GM19025 (cell line): ENCODE data around the gene DNAJB4.
A peak's percentile ranks its signal among the peaks of the same experiment; 100 is the strongest.
"Not testable (repeated sequence)": the region's sequence is repeated elsewhere in the genome, so short reads cannot be mapped to it uniquely, and the experiment has no call there.

Experiments used
- ATAC-seq: cut with Tn5 transposase; IDR thresholded peaks from one replicate; pipeline ENCODE4 v1.9.1; 2021; ENCODE audit warnings: mild to moderate bottlenecking, low read depth, moderate library complexity; ENCODE audit not compliant: unreplicated experiment

Gene DNAJB4

DNA sequence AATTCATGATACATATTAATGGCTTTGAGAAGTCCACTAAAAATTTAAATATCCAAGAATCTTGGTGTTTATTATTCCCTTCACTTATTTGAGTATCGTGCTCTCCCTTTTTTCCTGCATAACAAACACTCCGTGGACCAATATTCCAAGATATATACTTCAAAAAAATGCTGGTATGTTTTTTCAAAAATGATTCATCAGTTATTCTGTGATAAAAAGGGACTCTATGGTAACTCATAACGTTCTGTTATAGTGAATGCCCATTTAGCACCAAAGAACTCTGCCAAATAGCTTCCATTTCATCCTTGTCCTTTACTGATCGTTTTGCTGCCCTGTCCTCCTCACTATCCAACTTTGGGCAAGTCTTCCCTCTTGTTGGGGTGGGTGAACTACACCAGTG, 53.9 kb downstream of the DNAJB4 start:
- ATAC-seq: no peak

DNA sequence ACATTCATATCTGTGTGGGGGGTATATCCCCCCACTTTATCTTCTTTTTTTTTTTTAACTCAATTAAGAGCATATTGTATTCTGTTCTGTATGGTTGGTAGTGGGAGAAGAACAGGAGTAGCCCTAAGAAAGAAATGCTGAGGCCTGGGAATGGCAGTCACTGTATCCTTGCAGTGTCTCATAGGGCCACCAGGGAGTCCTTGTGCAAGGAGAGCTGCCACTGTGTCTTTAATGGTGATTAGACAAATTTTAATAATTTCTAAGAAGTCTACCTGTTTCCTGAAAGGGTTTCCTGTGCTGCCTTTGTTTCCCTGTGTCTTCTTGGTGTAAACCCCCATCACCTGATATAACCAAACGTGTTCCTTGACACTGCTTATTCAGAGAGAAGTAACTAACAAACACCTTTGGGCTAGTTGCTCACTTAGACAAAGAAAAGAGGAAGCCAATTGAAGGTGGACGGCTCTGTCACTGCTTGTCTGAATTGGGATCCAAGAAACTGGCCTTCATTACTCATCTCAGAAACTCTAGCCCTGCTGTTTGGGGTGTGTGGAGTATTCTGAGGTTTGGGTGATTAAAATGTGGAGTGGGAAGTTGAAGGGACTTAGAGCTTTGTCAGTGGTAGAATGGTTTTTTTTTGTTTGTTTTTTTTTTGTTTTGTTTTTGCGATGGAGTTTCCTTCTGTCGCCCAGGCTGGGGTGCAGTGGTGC, 56.3 kb downstream of the DNAJB4 start:
- ATAC-seq: peak; percentile 60

DNA sequence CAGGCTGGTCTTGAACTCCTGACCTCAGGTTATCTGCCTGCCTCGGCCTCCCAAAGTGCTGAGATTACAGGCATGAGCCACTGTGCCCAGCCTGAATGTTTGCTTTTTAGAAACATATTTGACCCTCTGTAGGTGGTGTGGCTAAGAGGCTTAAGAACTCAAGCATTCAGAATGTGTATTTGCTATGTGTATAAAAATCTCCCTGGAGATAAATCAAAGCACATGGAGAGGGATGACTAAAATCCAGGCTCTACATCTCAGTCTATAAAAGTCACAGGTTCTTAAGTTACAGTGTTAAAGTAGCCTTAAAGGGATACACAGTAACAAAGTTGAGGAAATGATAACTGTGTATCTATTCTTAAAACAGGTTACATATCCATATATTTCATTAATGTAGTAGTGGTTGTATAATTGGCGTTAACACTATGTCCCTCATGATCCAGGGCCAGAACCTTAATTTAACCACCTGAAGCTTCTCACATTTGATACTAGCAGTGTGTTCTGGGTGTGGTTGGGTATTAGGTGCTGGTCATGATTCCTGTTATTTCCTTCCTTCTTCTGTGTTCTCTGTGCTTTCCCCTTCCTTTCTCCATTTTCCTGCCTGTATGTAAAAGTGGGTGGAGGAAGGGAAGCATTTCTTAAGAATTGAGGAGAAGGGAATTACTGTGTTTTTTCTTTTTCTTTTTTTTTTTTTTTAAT, 57.2 kb downstream of the DNAJB4 start:
- ATAC-seq: no peak

DNA sequence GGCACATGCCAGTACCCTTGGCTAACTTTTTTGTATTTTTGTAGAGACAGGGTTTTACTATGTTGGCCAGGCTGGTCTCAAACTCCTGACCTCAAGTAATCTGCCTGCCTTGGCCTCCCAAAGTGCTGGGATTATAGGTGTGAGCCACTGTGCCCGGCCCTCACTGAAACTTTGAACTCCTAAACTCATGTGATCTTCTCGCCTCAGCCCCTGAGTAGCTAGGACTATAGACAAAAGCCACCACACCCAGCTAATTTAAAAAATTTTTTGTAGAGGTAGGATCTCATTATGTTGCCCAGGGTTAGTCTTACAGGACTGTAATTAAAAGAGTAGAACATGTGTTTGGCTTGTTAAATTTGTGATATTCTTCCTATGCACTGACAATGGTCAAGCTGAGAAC, 60.1 kb downstream of the DNAJB4 start:
- not testable (repeated sequence) for ATAC-seq
